ENCODE results near the gene TMEM9.
"Not testable (repeated sequence)": the region's sequence is repeated elsewhere in the genome, so short reads cannot be mapped to it uniquely, and the experiment has no call there.

Gene TMEM9

GRCh38 chr1:201172999-201173610 lies 18.8 kb upstream of the TMEM9 start:
- no peak for DNase-seq

- DNase-seq, result no peak
These were observed 18.1 kb upstream of the TMEM9 start for GRCh38 chr1:201172326-201172725.

- DNase-seq, result peak; percentile 41
These were observed 17.1 kb upstream of the TMEM9 start for GRCh38 chr1:201171063-201172036.

- DNase-seq, result peak; percentile 79
These were observed 16.3 kb upstream of the TMEM9 start for GRCh38 chr1:201170533-201171062.

- DNase-seq, result no peak
These were observed 15.8 kb upstream of the TMEM9 start for GRCh38 chr1:201169971-201170532.

- no peak for DNase-seq
These were observed 14.9 kb upstream of the TMEM9 start for GRCh38 chr1:201169203-201169602.

- no peak for DNase-seq
These were observed 13.0 kb upstream of the TMEM9 start for GRCh38 chr1:201167041-201167991.

GRCh38 chr1:201164645-201165044 lies 10.4 kb upstream of the TMEM9 start:
- no peak for DNase-seq

- no peak for DNase-seq
These were observed 9.4 kb upstream of the TMEM9 start for GRCh38 chr1:201163707-201164106.

- DNase-seq, result not testable (repeated sequence)
These were observed 8.8 kb upstream of the TMEM9 start for GRCh38 chr1:201163036-201163435.

GRCh38 chr1:201157949-201158348 lies 3.7 kb upstream of the TMEM9 start:
- DNase-seq, result no peak

- no peak for DNase-seq
These were observed 2.5 kb upstream of the TMEM9 start for GRCh38 chr1:201156819-201157218.

- DNase-seq, result no peak
These were observed 2.1 kb upstream of the TMEM9 start for GRCh38 chr1:201156346-201156745.

- DNase-seq, result no peak
These were observed 1.1 kb upstream of the TMEM9 start for GRCh38 chr1:201155354-201155753.

- no peak for DNase-seq
These were observed 543 bp downstream of the TMEM9 start for GRCh38 chr1:201153474-201154388.

GRCh38 chr1:201149400-201149799 lies 4.9 kb downstream of the TMEM9 start:
- DNase-seq, result no peak

GRCh38 chr1:201147396-201148015 lies 6.8 kb downstream of the TMEM9 start:
- no peak for DNase-seq

- DNase-seq, result no peak
These were observed 7.5 kb downstream of the TMEM9 start for GRCh38 chr1:201146626-201147390.

- DNase-seq, result no peak
These were observed 8.5 kb downstream of the TMEM9 start for GRCh38 chr1:201145816-201146215.

- DNase-seq, result no peak
These were observed 9.1 kb downstream of the TMEM9 start for GRCh38 chr1:201145132-201145531.

All from CD4-positive, alpha-beta T cell treated with Interleukin-17A for 4 hours (primary cell).